MM.1S (cell line): Measurements from ENCODE around the gene KCNN2.

Source experiments
- DNase-seq: peaks from one replicate; pipeline ENCODE4 v3.0.0-alpha.2; 2015
- H2AFZ ChIP-seq: fragments of 300-600 bp; sonication (generic); 2 replicates; pipeline ENCODE4 v1.6.0; 2016; ENCODE audit warnings: antibody characterized with exemption, low read length
- H3F3A ChIP-seq: fragments of 300-600 bp; sonication (generic); 2 replicates; pipeline ENCODE4 v1.6.1; 2016; ENCODE audit warnings: mild to moderate bottlenecking, antibody characterized with exemption, low read length, moderate library complexity, mixed read lengths; ENCODE audit not compliant: insufficient read depth
- H3K27ac ChIP-seq: fragments of 300-600 bp; sonication (generic); 2 replicates; pipeline ENCODE4 v1.5.1; 2016; ENCODE audit warnings: mild to moderate bottlenecking, low read length
- H3K27me3 ChIP-seq: fragments of 300-600 bp; sonication (generic); replicated peaks from 2 replicates; pipeline ENCODE4 v1.6.0; 2016; ENCODE audit warnings: low read length; ENCODE audit not compliant: insufficient read depth
- H3K36me3 ChIP-seq: fragments of 300-600 bp; sonication (generic); replicated peaks from 2 replicates; pipeline ENCODE4 v1.6.1; 2016; ENCODE audit warnings: mild to moderate bottlenecking, low read length, mixed read lengths; ENCODE audit not compliant: insufficient read depth
- H3K4me1 ChIP-seq: fragments of 300-600 bp; sonication (generic); 2 replicates; pipeline ENCODE4 v1.6.1; 2016; ENCODE audit warnings: low read length, mixed read lengths
- H3K4me2 ChIP-seq: fragments of 300-600 bp; sonication (generic); 2 replicates; pipeline ENCODE4 v1.6.0; 2016; ENCODE audit warnings: low read depth, low read length
- H3K4me3 ChIP-seq: fragments of 300-600 bp; sonication (generic); 2 replicates; pipeline ENCODE4 v1.5.1; 2016; ENCODE audit warnings: low read length, mixed read lengths
- H3K79me2 ChIP-seq: fragments of 300-600 bp; sonication (generic); 2 replicates; pipeline ENCODE4 v1.6.1; 2016; ENCODE audit warnings: mixed run types, low read length, mixed read lengths
- H3K9ac ChIP-seq: fragments of 300-600 bp; sonication (generic); 2 replicates; pipeline ENCODE4 v1.6.1; 2016; ENCODE audit warnings: low read length, mixed read lengths
- H3K9me2 ChIP-seq: fragments of 300-600 bp; sonication (generic); replicated peaks from 2 replicates; pipeline ENCODE4 v1.6.1; 2016; ENCODE audit warnings: mild to moderate bottlenecking, low read length, mixed read lengths; ENCODE audit not compliant: insufficient read depth
- H3K9me3 ChIP-seq: fragments of 300-600 bp; sonication (generic); replicated peaks from 2 replicates; pipeline ENCODE4 v1.6.1; 2016; ENCODE audit warnings: mild to moderate bottlenecking, low read length, mixed read lengths; ENCODE audit not compliant: insufficient read depth
- H4K20me1 ChIP-seq: fragments of 300-600 bp; sonication (generic); 2 replicates; pipeline ENCODE4 v1.6.1; 2016; ENCODE audit warnings: mild to moderate bottlenecking, low read length, moderate library complexity, mixed read lengths; ENCODE audit not compliant: insufficient read depth
- CTCF ChIP-seq: fragments of 300-600 bp; sonication (generic); IDR thresholded peaks from 2 replicates; pipeline ENCODE4 v1.5.1; 2016; ENCODE audit warnings: antibody characterized with exemption, low read length, mixed read lengths
- EZH2 ChIP-seq: fragments of 300-600 bp; sonication (generic); optimal IDR thresholded peaks from 2 replicates; pipeline ENCODE3; 2017; ENCODE audit warnings: low read depth, mild to moderate bottlenecking, antibody characterized with exemption, low read length, mixed read lengths
- EZH2phosphoT487 ChIP-seq: fragments of 300-600 bp; sonication (generic); IDR thresholded peaks from 2 replicates; pipeline ENCODE4 v1.6.1; 2018; ENCODE audit warnings: antibody characterized with exemption, low read length

Gene KCNN2

DNA sequence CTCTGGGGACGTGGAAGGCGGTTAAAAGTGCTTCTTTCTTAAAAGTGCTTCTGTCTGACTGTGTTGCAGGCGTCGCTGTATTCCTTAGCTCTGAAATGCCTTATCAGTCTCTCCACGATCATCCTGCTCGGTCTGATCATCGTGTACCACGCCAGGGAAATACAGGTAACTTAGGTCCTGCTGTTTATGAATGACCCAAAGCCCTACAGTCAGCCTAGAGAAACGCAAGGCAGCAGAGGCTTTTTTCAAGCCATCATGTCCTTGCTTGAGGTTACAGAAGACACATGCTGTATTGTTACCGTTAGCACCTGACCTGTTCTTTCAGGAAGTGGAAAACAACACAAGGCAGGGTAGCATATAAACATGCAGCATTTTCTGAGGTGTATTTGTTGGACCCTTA is 2.0 kb downstream of the KCNN2 start:
- Histone ChIP-seq H3K36me3 (no peaks in the 10 kb centered on the region), H3K4me1 (no peaks in the 10 kb centered on the region), H3K4me3 (no peak overlapping the region), H3K9ac (no peak overlapping the region), H3K27me3 (no peaks in the 10 kb centered on the region), H4K20me1 (no peaks in the 10 kb centered on the region), H3K27ac (no peak overlapping the region), H3K4me2 (no peak overlapping the region), H3K79me2 (no peaks in the 10 kb centered on the region), H2AFZ (peak overlapping the region; percentile 15; the same call in 1 of the 2 replicates), H3K9me2 (no peaks in the 10 kb centered on the region), H3K9me3 (no peaks in the 10 kb centered on the region), H3F3A (peaks cover 9% of the 10 kb centered on the region; the same call in 1 of the 2 replicates)
- no peak for DNase-seq
- TF ChIP-seq CTCF = no peak
- no peak for TF ChIP-seq EZH2
- no peak for TF ChIP-seq EZH2phosphoT487

DNA sequence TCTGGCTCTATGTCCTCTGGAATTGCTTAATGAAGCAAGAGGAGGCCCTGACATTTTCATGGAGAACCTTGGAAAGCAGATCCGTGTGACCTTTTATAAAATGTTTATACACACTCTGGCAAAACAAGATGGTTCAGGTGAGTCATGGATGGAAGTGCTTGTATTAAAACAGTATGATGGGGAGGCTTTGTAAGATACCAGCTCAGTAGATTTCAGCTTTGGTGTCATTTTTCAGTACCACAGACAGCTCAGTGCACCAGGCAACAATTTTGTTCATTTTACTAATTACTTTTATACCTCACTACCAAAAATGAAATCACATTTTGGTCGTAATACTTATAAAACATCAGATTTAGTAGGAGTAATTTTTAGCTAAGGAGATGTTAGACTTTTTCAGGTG is 5.2 kb downstream of the KCNN2 start:
- Histone ChIP-seq H3K9me2 (no peaks in the 10 kb centered on the region), H3K27ac (no peak overlapping the region)

GRCh38 chr5:114369680-114370417 is 8.0 kb downstream of the KCNN2 start:
- no peaks in the 10 kb centered on the region for H3K36me3 ChIP-seq
- no peak overlapping the region for H3K4me2 ChIP-seq
- H3K9me2 ChIP-seq = no peaks in the 10 kb centered on the region
- no peak for TF ChIP-seq EZH2phosphoT487
- no peak for TF ChIP-seq CTCF
- no peak for TF ChIP-seq EZH2
- H3K27me3 ChIP-seq = no peaks in the 10 kb centered on the region
- H3K27ac ChIP-seq = no peak overlapping the region
- no peaks in the 10 kb centered on the region for H3F3A ChIP-seq
- DNase-seq = no peak
- H2AFZ ChIP-seq = no peak overlapping the region
- no peaks in the 10 kb centered on the region for H4K20me1 ChIP-seq
- no peaks in the 10 kb centered on the region for H3K9me3 ChIP-seq
- no peak overlapping the region for H3K9ac ChIP-seq
- H3K4me3 ChIP-seq = no peak overlapping the region
- no peaks in the 10 kb centered on the region for H3K4me1 ChIP-seq
- no peaks in the 10 kb centered on the region for H3K79me2 ChIP-seq

More for the DNA sequence above, 5.2 kb downstream of the KCNN2 start:
- no peaks in the 10 kb centered on the region for H3K79me2 ChIP-seq
- H3K4me3 ChIP-seq = no peak overlapping the region
- H3K36me3 ChIP-seq = no peaks in the 10 kb centered on the region
- H3K4me2 ChIP-seq = no peak overlapping the region
- H2AFZ ChIP-seq = no peak overlapping the region
- peaks cover 8% of the 10 kb centered on the region; the same call in 1 of the 2 replicates for H3F3A ChIP-seq
- H4K20me1 ChIP-seq = no peaks in the 10 kb centered on the region
- no peak overlapping the region for H3K9ac ChIP-seq
- no peaks in the 10 kb centered on the region for H3K4me1 ChIP-seq
- H3K27me3 ChIP-seq = no peaks in the 10 kb centered on the region
- no peaks in the 10 kb centered on the region for H3K9me3 ChIP-seq
- no peak for DNase-seq
- TF ChIP-seq EZH2phosphoT487 = no peak
- TF ChIP-seq CTCF = no peak
- no peak for TF ChIP-seq EZH2
